ENCODE measurements around the gene ZNF391. TPM values are rescaled to one million over a fixed set of nuclear protein-coding genes. Genes with fewer than 3 reads are reported as not detected.

ZNF391 gene
- total RNA-seq, 4 donors from 2014 or later: 0.10 to 1.1 (median 0.26) TPM

- Histone ChIP-seq H3K36me3 (no peaks in the 10 kb centered on the region), H3K27ac (no peak overlapping the region), H3K4me1 (no peaks in the 10 kb centered on the region), H3K9me3 (peaks cover 0 to 10% (median 0%) of the 10 kb centered on the region in 3 donors), H3K4me3 (no peak overlapping the region), H3K27me3 (no peaks in the 10 kb centered on the region)
- intact Hi-C loops (cut with DNase I; ENCODE audit: low total_unique reads) (no loop called here), in situ Hi-C loops (cut with MboI; ENCODE audit: low sequenced_read_pairs in 4 of 4) (no loop called here)
- TF ChIP-seq POLR2A (IDR thresholded peaks at IDR 0.05) (no peak), CTCF (IDR thresholded peaks at IDR 0.05 in 4 of 5, conservative IDR thresholded peaks at IDR 0.05 in 1 of 5) (no peak)
- no peak for ATAC-seq
- DNase-seq: no peak
Measured at GRCh38 chr6:27400877-27401642, 12.5 kb downstream of the ZNF391 start.

- intact Hi-C loops (cut with DNase I; ENCODE audit: low total_unique reads): no loop called here
- H3K27me3 ChIP-seq: no peaks in the 10 kb centered on the region
- in situ Hi-C loops (cut with MboI; ENCODE audit: low sequenced_read_pairs in 4 of 4): no loop called here
- no peaks in the 10 kb centered on the region for H3K4me1 ChIP-seq
- TF ChIP-seq CTCF (IDR thresholded peaks at IDR 0.05 in 4 of 5, conservative IDR thresholded peaks at IDR 0.05 in 1 of 5) (no peak), POLR2A (IDR thresholded peaks at IDR 0.05) (no peak)
- H3K9me3 ChIP-seq: no peaks in the 10 kb centered on the region
- no peak overlapping the region for H3K4me3 ChIP-seq
- DNase-seq: no peak
- no peak for ATAC-seq
- H3K36me3 ChIP-seq: no peaks in the 10 kb centered on the region
- no peak overlapping the region for H3K27ac ChIP-seq
Measured at GRCh38 chr6:27406085-27406484, 17.5 kb downstream of the ZNF391 start.

- H3K4me3 ChIP-seq: no peak overlapping the region
- no peak overlapping the region for H3K27ac ChIP-seq
- no peaks in the 10 kb centered on the region for H3K9me3 ChIP-seq
- ATAC-seq (no peak), DNase-seq (no peak)
- H3K36me3 ChIP-seq: no peaks in the 10 kb centered on the region
- no peaks in the 10 kb centered on the region for H3K4me1 ChIP-seq
- TF ChIP-seq CTCF (IDR thresholded peaks at IDR 0.05 in 4 of 5, conservative IDR thresholded peaks at IDR 0.05 in 1 of 5) (no peak), POLR2A (IDR thresholded peaks at IDR 0.05) (no peak)
- H3K27me3 ChIP-seq: no peaks in the 10 kb centered on the region
- intact Hi-C loops (cut with DNase I; ENCODE audit: low total_unique reads) (no loop called here), in situ Hi-C loops (cut with MboI; ENCODE audit: low sequenced_read_pairs in 4 of 4) (no loop called here)
Measured at GRCh38 chr6:27407153-27407814, 18.7 kb downstream of the ZNF391 start.

GRCh38 chr6:27414300-27414699, 25.7 kb downstream of the ZNF391 start:
- no peaks in the 10 kb centered on the region for H3K27me3 ChIP-seq
- ATAC-seq (no peak), DNase-seq (no peak)
- TF ChIP-seq POLR2A (IDR thresholded peaks at IDR 0.05): no peak
- no peak for TF ChIP-seq CTCF (IDR thresholded peaks at IDR 0.05 in 4 of 5, conservative IDR thresholded peaks at IDR 0.05 in 1 of 5)
- H3K4me3 ChIP-seq: no peak overlapping the region
- H3K9me3 ChIP-seq: no peaks in the 10 kb centered on the region
- H3K27ac ChIP-seq: no peak overlapping the region
- intact Hi-C loops (cut with DNase I; ENCODE audit: low total_unique reads): no loop called here
- in situ Hi-C loops (cut with MboI; ENCODE audit: low sequenced_read_pairs in 4 of 4): no loop called here
- no peaks in the 10 kb centered on the region for H3K4me1 ChIP-seq
- H3K36me3 ChIP-seq: no peaks in the 10 kb centered on the region

Data from gastrocnemius medialis (tissue), 4 donors.